G401.6 (cell line): Measurements from ENCODE around the gene KCNK16.

ENCODE experiments used
- FAIRE-seq: peaks from 2 replicates; lab custom pipeline; 2012; peaks lifted over from hg19 to GRCh38; lab: Jason Lieb, UNC

KCNK16 gene

GRCh38 chr6:39276379-39276995 lies 46.0 kb downstream of the KCNK16 start:
- FAIRE-seq = no peak

- FAIRE-seq = no peak
Measured at GRCh38 chr6:39274903-39275302, 47.6 kb downstream of the KCNK16 start.

DNA sequence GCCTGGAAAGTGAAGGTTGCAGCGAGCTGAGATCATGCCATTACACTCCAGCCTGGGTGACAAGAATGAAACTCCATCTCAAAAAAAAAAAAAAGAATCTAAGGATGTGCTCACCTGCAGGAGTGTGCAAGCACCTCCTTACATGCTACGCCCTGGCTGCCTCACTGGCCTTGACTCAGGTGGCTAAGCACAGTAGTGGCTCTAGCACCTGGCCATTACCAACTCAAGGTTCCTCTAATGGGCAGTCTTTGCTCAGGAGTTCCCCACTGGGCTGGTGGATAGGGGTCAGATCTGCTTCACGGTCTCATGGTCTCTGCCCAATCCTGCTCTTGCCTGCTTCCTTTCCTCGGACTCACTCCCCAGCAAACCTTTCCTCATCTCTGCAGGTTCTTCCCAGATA lies 48.0 kb downstream of the KCNK16 start:
- no peak for FAIRE-seq

DNA sequence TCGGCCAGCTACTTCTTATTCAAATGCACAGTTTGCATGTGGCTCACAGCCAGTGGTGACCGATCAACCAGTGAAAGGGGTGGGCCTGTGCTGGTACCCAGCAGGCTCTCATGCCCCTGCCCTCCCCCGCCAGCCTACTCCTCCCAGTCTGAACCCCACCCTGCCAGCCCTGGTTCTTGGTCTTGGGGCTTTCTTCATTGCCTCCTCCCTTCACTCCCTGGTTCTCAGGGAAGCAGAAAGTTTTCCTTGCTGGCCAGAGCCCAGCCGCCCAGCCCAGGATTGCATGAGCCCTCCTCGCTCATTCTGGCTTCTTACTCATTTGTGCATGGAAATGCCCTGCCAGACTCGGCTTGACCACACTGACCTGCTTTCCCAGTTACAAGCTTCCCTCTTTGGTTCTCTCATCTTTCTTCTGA lies 49.1 kb downstream of the KCNK16 start:
- FAIRE-seq = no peak

DNA sequence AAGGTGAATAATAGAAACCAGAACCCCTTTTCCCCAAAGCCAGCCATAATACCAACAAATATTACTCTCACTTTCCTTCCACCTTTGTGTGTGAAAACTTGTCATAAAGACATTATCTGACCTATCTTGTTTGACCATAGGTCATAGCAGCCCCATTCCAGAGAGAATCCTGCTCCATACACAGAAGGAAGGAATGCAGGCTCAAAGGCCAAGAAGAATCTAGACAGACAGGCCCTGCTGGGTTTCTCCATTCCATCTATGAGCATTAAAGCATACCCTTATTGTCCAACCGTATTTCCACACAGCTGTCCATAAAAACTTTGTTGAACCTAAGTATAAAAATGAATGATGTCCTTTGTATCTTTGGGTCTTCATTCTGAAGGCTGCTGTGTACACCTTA lies 52.5 kb downstream of the KCNK16 start:
- FAIRE-seq = no peak

- FAIRE-seq = no peak
Measured at GRCh38 chr6:39268721-39269120, 53.8 kb downstream of the KCNK16 start.

- no peak for FAIRE-seq
Measured at GRCh38 chr6:39268171-39268570, 54.3 kb downstream of the KCNK16 start.

DNA sequence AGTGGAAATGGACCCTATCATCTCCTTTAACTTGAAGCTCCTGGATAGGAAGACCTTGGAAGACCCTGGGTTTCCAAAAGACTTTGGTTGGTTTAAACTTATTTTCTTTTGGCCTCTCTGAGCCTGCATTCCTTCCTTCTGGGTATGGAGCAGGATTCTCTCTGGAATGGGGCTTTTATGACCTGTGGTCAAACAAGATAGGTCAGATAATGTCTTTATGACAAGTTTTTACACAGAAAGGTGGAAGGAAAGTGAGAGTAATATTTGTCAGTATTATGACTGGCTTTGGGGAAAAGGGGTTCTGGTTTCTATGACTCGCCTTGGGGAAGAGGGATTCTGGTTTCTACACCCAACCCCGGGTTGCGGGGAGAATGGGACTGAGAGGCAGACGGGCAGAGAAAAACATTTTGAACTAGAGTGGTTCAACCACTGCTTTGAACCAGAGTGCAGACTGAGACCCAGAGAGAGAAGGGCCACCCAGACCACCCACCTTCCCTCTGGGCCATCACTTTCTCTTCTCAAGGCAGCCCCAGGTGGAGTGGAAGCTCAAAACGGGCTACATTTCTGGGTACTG lies 55.6 kb downstream of the KCNK16 start:
- FAIRE-seq = no peak

DNA sequence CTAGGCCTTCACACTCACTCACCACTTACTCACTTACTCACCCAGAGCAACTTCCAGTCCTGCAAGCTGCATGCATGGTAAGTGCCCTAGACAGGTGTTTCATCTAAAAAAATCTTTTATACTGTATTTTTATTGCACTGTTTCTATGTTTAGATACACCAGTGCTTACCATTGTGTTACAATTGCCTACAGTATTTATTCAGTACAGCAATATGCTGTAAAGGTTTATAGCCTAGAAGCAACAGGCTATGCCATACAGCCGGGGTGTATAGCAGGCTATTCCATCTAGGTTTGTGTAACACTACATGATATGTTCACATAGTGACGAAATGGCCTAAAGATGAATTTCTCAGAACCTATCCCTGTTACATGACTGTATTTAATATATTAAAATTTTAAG lies 56.1 kb downstream of the KCNK16 start:
- no peak for FAIRE-seq
